KBM-7 (cell line): ENCODE results near the gene TOX2.

Source experiments
- DNase-seq: peaks from one replicate; pipeline ENCODE4 v3.0.0-alpha.2; 2015
- in situ Hi-C: fragments of 300-500 bp; cut with MboI; formaldehyde crosslinking; loops from 2 replicates; pipeline ENCODE4 v1.14.3; 2020; ENCODE audit warnings: low sequenced_read_pairs, low pct_unique_long_range_greater_than_20kb, mixed read lengths

The TOX2 gene

GRCh38 chr20:43938017-43938655 lies 23.5 kb downstream of the TOX2 start:
- no peak for DNase-seq
- in situ Hi-C loops: no loop called here

- in situ Hi-C loops: no loop called here
- peak; percentile 80 for DNase-seq
These were observed 24.5 kb downstream of the TOX2 start for GRCh38 chr20:43938932-43939761.

GRCh38 chr20:43939762-43940121 lies 25.1 kb downstream of the TOX2 start:
- in situ Hi-C loops: no loop called here
- DNase-seq: no peak

GRCh38 chr20:43940518-43941225 lies 26.0 kb downstream of the TOX2 start:
- in situ Hi-C loops: no loop called here
- no peak for DNase-seq

GRCh38 chr20:43941476-43942200 lies 27.0 kb downstream of the TOX2 start:
- in situ Hi-C loops: no loop called here
- DNase-seq: peak; percentile 79

- in situ Hi-C loops: no loop called here
- DNase-seq: no peak
These were observed 27.5 kb downstream of the TOX2 start for GRCh38 chr20:43942201-43942590.

GRCh38 chr20:43942667-43943285 lies 28.1 kb downstream of the TOX2 start:
- in situ Hi-C loops: no loop called here
- DNase-seq: peak; percentile 78

- in situ Hi-C loops: no loop called here
These were observed 29.1 kb downstream of the TOX2 start for GRCh38 chr20:43943725-43944124.

GRCh38 chr20:43944653-43945235 lies 30.1 kb downstream of the TOX2 start:
- no peak for DNase-seq
- in situ Hi-C loops: no loop called here

More at GRCh38 chr20:43943725-43944124, 29.1 kb downstream of the TOX2 start:
- DNase-seq: no peak

GRCh38 chr20:43945391-43946205 lies 30.9 kb downstream of the TOX2 start:
- in situ Hi-C loops: no loop called here
- DNase-seq: no peak

- in situ Hi-C loops: no loop called here
- no peak for DNase-seq
These were observed 31.5 kb downstream of the TOX2 start for GRCh38 chr20:43946206-43946491.

- in situ Hi-C loops: no loop called here
- DNase-seq: no peak
These were observed 32.1 kb downstream of the TOX2 start for GRCh38 chr20:43946659-43947315.

- no peak for DNase-seq
- in situ Hi-C loops: no loop called here
These were observed 32.7 kb downstream of the TOX2 start for GRCh38 chr20:43947316-43947710.

- in situ Hi-C loops: no loop called here
- DNase-seq: no peak
These were observed 33.8 kb downstream of the TOX2 start for GRCh38 chr20:43948455-43948854.

- in situ Hi-C loops: no loop called here
- no peak for DNase-seq
These were observed 34.6 kb downstream of the TOX2 start for GRCh38 chr20:43949248-43949647.

GRCh38 chr20:43949741-43950618 lies 35.3 kb downstream of the TOX2 start:
- peak; percentile 86 for DNase-seq
- in situ Hi-C loops: no loop called here
